Mesenchymal stem cell (in vitro differentiated cells and primary cell): Measurements from ENCODE around the gene RAD51B.

Experiments used
- DNase-seq: peaks from one replicate; pipeline ENCODE4 v3.0.0-alpha.2; 2013
- H2AFZ ChIP-seq: one replicate; pipeline ENCODE4 v1.6.1; 2013; ENCODE audit warnings: low read depth, mild to moderate bottlenecking, control low read depth, inconsistent platforms, low read length, moderate library complexity
- H2AK5ac ChIP-seq: 2 replicates; pipeline ENCODE4 v1.6.1; 2013; ENCODE audit warnings: low read length, moderate library complexity, mild to moderate bottlenecking, inconsistent platforms; ENCODE audit not compliant: severe bottlenecking
- H2BK120ac ChIP-seq: one replicate; pipeline ENCODE4 v1.6.1; 2013; ENCODE audit warnings: low read depth, mild to moderate bottlenecking, inconsistent platforms, low read length, moderate library complexity
- H2BK12ac ChIP-seq, 2 experiments: one replicate each; pipeline ENCODE4 v1.6.1; 2013; ENCODE audit warnings: inconsistent platforms in 2 of 2, low read length in 2 of 2, mild to moderate bottlenecking in 2 of 2, moderate library complexity in 2 of 2, control low read depth in 1 of 2
- H2BK15ac ChIP-seq: one replicate; pipeline ENCODE4 v1.6.1; 2013; ENCODE audit warnings: mild to moderate bottlenecking, low read depth, inconsistent platforms; ENCODE audit not compliant: poor library complexity, severe bottlenecking
- H2BK5ac ChIP-seq: 2 replicates; pipeline ENCODE4 v1.6.1; 2013; ENCODE audit warnings: low read depth, mild to moderate bottlenecking, low read length, control low read depth, inconsistent platforms; ENCODE audit not compliant: poor library complexity, severe bottlenecking
- H3K14ac ChIP-seq, 2 experiments: one replicate each; pipeline ENCODE4 v1.6.1; 2013; ENCODE audit warnings: inconsistent platforms in 2 of 2, low read length in 2 of 2, control low read depth in 1 of 2, mild to moderate bottlenecking in 1 of 2, moderate library complexity in 1 of 2
- H3K18ac ChIP-seq, 2 experiments: one replicate each; pipeline ENCODE4 v1.6.1; 2013; ENCODE audit warnings: inconsistent platforms in 2 of 2, low read length in 2 of 2, control low read depth in 1 of 2, low read depth in 1 of 2, mild to moderate bottlenecking in 1 of 2
- H3K23ac ChIP-seq, 2 experiments: one replicate each; pipeline ENCODE4 v1.6.1; 2013; ENCODE audit warnings: inconsistent platforms in 2 of 2, low read length in 2 of 2, mild to moderate bottlenecking in 2 of 2, moderate library complexity in 2 of 2, control low read depth in 1 of 2
- H3K27ac ChIP-seq: 2 replicates; pipeline ENCODE4 v1.5.1; 2013; ENCODE audit warnings: mild to moderate bottlenecking, moderate library complexity, low read length, control low read depth, inconsistent platforms; ENCODE audit not compliant: poor library complexity, severe bottlenecking
- H3K27me3 ChIP-seq, 2 experiments: 2 replicates each; pipeline versions ENCODE4 v1.6.1 to v1.7.0; 2013; ENCODE audit warnings: low read length in 2 of 2, mild to moderate bottlenecking in 2 of 2, moderate library complexity in 2 of 2, control low read depth in 1 of 2, inconsistent platforms in 1 of 2; ENCODE audit not compliant: control insufficient read depth in 1 of 2, insufficient read depth in 1 of 2
- H3K36me3 ChIP-seq, 2 experiments: 2 replicates each; pipeline versions ENCODE4 v1.6.1 to v1.7.0; 2013; ENCODE audit warnings: low read length in 2 of 2, control low read depth in 1 of 2, inconsistent platforms in 1 of 2, low read depth in 1 of 2, mild to moderate bottlenecking in 1 of 2; ENCODE audit not compliant: insufficient read depth in 2 of 2, control insufficient read depth in 1 of 2
- H3K4ac ChIP-seq, 2 experiments: one replicate each; pipeline ENCODE4 v1.6.1; 2013; ENCODE audit warnings: inconsistent platforms in 2 of 2, low read length in 2 of 2, mild to moderate bottlenecking in 2 of 2, moderate library complexity in 2 of 2, control low read depth in 1 of 2, low read depth in 1 of 2
- H3K4me1 ChIP-seq: 2 replicates; pipeline ENCODE4 v1.6.1; 2013; ENCODE audit warnings: low read depth, low read length, control low read depth; ENCODE audit not compliant: control insufficient read depth, insufficient read depth
- H3K4me2 ChIP-seq: 2 replicates; pipeline ENCODE4 v1.6.1; 2013; ENCODE audit warnings: low read length, mild to moderate bottlenecking, inconsistent platforms; ENCODE audit not compliant: poor library complexity, severe bottlenecking
- H3K4me3 ChIP-seq, 2 experiments: 2 replicates each; pipeline versions ENCODE4 v1.5.1 to v1.7.0; 2013; ENCODE audit warnings: low read length in 2 of 2, mild to moderate bottlenecking in 2 of 2, control low read depth in 1 of 2, low read depth in 1 of 2; ENCODE audit not compliant: insufficient read depth in 1 of 2
- H3K79me1 ChIP-seq: replicated peaks from 2 replicates; pipeline ENCODE4 v1.6.1; 2013; ENCODE audit warnings: mild to moderate bottlenecking, control low read depth, low read length, inconsistent platforms; ENCODE audit not compliant: poor library complexity, severe bottlenecking
- H3K9ac ChIP-seq: 2 replicates; pipeline ENCODE4 v1.7.0; 2013; ENCODE audit warnings: mild to moderate bottlenecking, low read length, moderate library complexity
- H3K9me3 ChIP-seq: 2 replicates; pipeline ENCODE4 v1.7.0; 2013; ENCODE audit warnings: mild to moderate bottlenecking, low read length; ENCODE audit not compliant: control insufficient read depth
- H4K8ac ChIP-seq: one replicate; pipeline ENCODE4 v1.6.1; 2013; ENCODE audit warnings: inconsistent platforms, mild to moderate bottlenecking, low read length, moderate library complexity
- H4K91ac ChIP-seq: one replicate; pipeline ENCODE4 v1.6.1; 2013; ENCODE audit warnings: mild to moderate bottlenecking, low read length, inconsistent platforms
- WGBS: methylation state at CpG from one replicate; pipeline ENCODE4 v1.1.7; 2013; ENCODE audit warnings: mixed read lengths; 5-methylcytosine and 5-hydroxymethylcytosine counted together

The RAD51B gene

DNA sequence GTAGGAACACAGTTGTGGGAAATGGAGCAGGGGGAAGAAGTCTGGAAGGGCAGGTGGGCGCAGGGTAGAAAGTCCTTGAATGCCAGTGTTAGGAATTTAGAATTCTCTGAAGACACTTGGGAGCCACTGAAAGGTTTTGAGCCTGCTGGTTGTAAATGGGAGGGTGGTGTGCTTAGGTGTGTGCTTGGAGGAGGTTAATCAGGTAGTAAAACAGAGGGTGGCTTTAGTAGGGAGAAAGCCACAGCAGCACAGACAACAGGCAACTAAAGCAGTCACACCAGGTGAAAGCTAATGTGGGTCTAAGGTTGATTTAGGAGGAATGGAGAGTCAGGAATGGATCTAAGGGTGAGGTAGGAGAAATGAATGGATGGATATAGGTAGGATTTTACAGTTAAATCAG is 588.2 kb downstream of the RAD51B start:
- H2AK5ac ChIP-seq: peak overlapping the region; percentile 57
- no peaks in the 10 kb centered on the region for H3K36me3 ChIP-seq
- no peak for DNase-seq
- no peak overlapping the region for H2BK5ac ChIP-seq
- H3K23ac ChIP-seq: no peak overlapping the region
- H3K9me3 ChIP-seq: no peaks in the 10 kb centered on the region
- peak overlapping the region in 1 of 2 experiments; percentile 6 for H2BK12ac ChIP-seq
- H3K4me1 ChIP-seq: peaks cover 1% of the 10 kb centered on the region
- no peak overlapping the region for H2BK15ac ChIP-seq
- no peak overlapping the region for H4K8ac ChIP-seq
- no peaks in the 10 kb centered on the region for H3K79me1 ChIP-seq
- H3K9ac ChIP-seq: no peak overlapping the region
- H3K4ac ChIP-seq: peak overlapping the region in 1 of 2 experiments; percentile 20
- H3K4me3 ChIP-seq: no peak overlapping the region
- no peak overlapping the region for H2BK120ac ChIP-seq
- no peak overlapping the region for H2AFZ ChIP-seq
- no peak overlapping the region for H3K14ac ChIP-seq
- H3K4me2 ChIP-seq: no peak overlapping the region
- H3K27ac ChIP-seq: no peak overlapping the region
- H4K91ac ChIP-seq: no peak overlapping the region
- 100% methylated on average over 1 of the region's 1 CpG for WGBS
- H3K27me3 ChIP-seq: no peaks in the 10 kb centered on the region
- H3K18ac ChIP-seq: peak overlapping the region in 1 of 2 experiments; percentile 0

GRCh38 chr14:68408680-68409079 is 589.1 kb downstream of the RAD51B start:
- no peak overlapping the region for H2BK12ac ChIP-seq
- H2AK5ac ChIP-seq: no peak overlapping the region
- H3K9ac ChIP-seq: peak overlapping the region; percentile 56
- H3K27me3 ChIP-seq: no peaks in the 10 kb centered on the region
- no peak overlapping the region for H4K91ac ChIP-seq
- H3K9me3 ChIP-seq: no peaks in the 10 kb centered on the region
- no peak overlapping the region for H2BK120ac ChIP-seq
- no peak overlapping the region for H3K27ac ChIP-seq
- no peak overlapping the region for H3K4me2 ChIP-seq
- DNase-seq: no peak
- H3K14ac ChIP-seq: no peak overlapping the region
- H2BK5ac ChIP-seq: no peak overlapping the region
- no peak overlapping the region for H3K4ac ChIP-seq
- H2BK15ac ChIP-seq: no peak overlapping the region
- no peak overlapping the region for H3K23ac ChIP-seq
- no peaks in the 10 kb centered on the region for H3K36me3 ChIP-seq
- H2AFZ ChIP-seq: no peak overlapping the region
- 80% methylated on average over 1 of the region's 4 CpGs for WGBS
- H3K4me1 ChIP-seq: no peaks in the 10 kb centered on the region
- H4K8ac ChIP-seq: no peak overlapping the region
- H3K4me3 ChIP-seq: no peak overlapping the region
- no peaks in the 10 kb centered on the region for H3K79me1 ChIP-seq
- H3K18ac ChIP-seq: no peak overlapping the region

GRCh38 chr14:68409387-68409786 is 589.8 kb downstream of the RAD51B start:
- H2BK5ac ChIP-seq: no peak overlapping the region
- H3K4me1 ChIP-seq: no peaks in the 10 kb centered on the region
- H2BK12ac ChIP-seq: peak overlapping the region; percentile 23 to 88
- H2BK120ac ChIP-seq: no peak overlapping the region
- H3K36me3 ChIP-seq: no peaks in the 10 kb centered on the region
- H3K9ac ChIP-seq: peak overlapping the region; percentile 56
- peak overlapping the region; percentile 60 for H4K91ac ChIP-seq
- H3K4me3 ChIP-seq: no peak overlapping the region
- H2BK15ac ChIP-seq: no peak overlapping the region
- no peak for DNase-seq
- H3K4me2 ChIP-seq: no peak overlapping the region
- H2AK5ac ChIP-seq: no peak overlapping the region
- H3K4ac ChIP-seq: no peak overlapping the region
- H2AFZ ChIP-seq: no peak overlapping the region
- no peaks in the 10 kb centered on the region for H3K79me1 ChIP-seq
- H4K8ac ChIP-seq: peak overlapping the region; percentile 88
- peak overlapping the region in 1 of 2 experiments; percentile 44 for H3K18ac ChIP-seq
- H3K27ac ChIP-seq: no peak overlapping the region
- H3K23ac ChIP-seq: no peak overlapping the region
- no peaks in the 10 kb centered on the region for H3K27me3 ChIP-seq
- no peaks in the 10 kb centered on the region for H3K9me3 ChIP-seq
- H3K14ac ChIP-seq: no peak overlapping the region

GRCh38 chr14:68412505-68413465 is 593.2 kb downstream of the RAD51B start:
- Histone ChIP-seq H3K27me3 (no peaks in the 10 kb centered on the region), H2BK120ac (no peak overlapping the region), H4K8ac (no peak overlapping the region), H3K36me3 (no peaks in the 10 kb centered on the region), H3K79me1 (no peaks in the 10 kb centered on the region), H2BK15ac (no peak overlapping the region), H4K91ac (no peak overlapping the region), H3K9me3 (no peaks in the 10 kb centered on the region), H3K4me1 (no peaks in the 10 kb centered on the region), H3K4me3 (no peak overlapping the region), H2AK5ac (no peak overlapping the region), H3K27ac (no peak overlapping the region), H3K4ac (no peak overlapping the region), H2BK5ac (no peak overlapping the region), H3K4me2 (no peak overlapping the region), H3K14ac (no peak overlapping the region), H3K23ac (no peak overlapping the region), H3K18ac (no peak overlapping the region), H2AFZ (no peak overlapping the region), H2BK12ac (no peak overlapping the region), H3K9ac (no peak overlapping the region)
- DNase-seq: no peak
- 82% methylated on average over 3 of the region's 4 CpGs for WGBS
